Choroid plexus epithelial cell (primary cell): Measurements from ENCODE around the gene ADA.

ENCODE experiments used
- DNase-seq: peaks from one replicate; pipeline ENCODE4 v3.0.0-alpha.2; 2010; ENCODE audit warnings: low read depth
- H3K4me3 ChIP-seq: 2 replicates; pipeline ENCODE4 v1.5.1; 2011; ENCODE audit warnings: low read depth, mild to moderate bottlenecking, control low read depth, low read length, moderate library complexity
- CTCF ChIP-seq: conservative IDR thresholded peaks from 2 replicates; pipeline ENCODE4 v1.5.1; 2011; ENCODE audit warnings: low read depth, mild to moderate bottlenecking, control low read depth, inconsistent platforms, low read length, moderate library complexity

The ADA gene

GRCh38 chr20:44694159-44694558 is 42.7 kb upstream of the ADA start:
- no peak overlapping the region for H3K4me3 ChIP-seq
- no peak for TF ChIP-seq CTCF
- no peak for DNase-seq

GRCh38 chr20:44693627-44694026 is 42.1 kb upstream of the ADA start:
- DNase-seq, result no peak
- H3K4me3 ChIP-seq, result no peak overlapping the region
- TF ChIP-seq CTCF, result no peak

GRCh38 chr20:44692932-44693480 is 41.5 kb upstream of the ADA start:
- no peak overlapping the region for H3K4me3 ChIP-seq
- TF ChIP-seq CTCF, result no peak
- DNase-seq, result peak; percentile 94

- DNase-seq, result no peak
- H3K4me3 ChIP-seq, result no peak overlapping the region
- TF ChIP-seq CTCF, result no peak
These were observed 40.2 kb upstream of the ADA start for GRCh38 chr20:44691424-44692423.

- no peak overlapping the region for H3K4me3 ChIP-seq
- no peak for TF ChIP-seq CTCF
- DNase-seq, result no peak
These were observed 39.4 kb upstream of the ADA start for GRCh38 chr20:44690781-44691423.

- DNase-seq, result no peak
- no peak for TF ChIP-seq CTCF
- no peak overlapping the region for H3K4me3 ChIP-seq
These were observed 38.3 kb upstream of the ADA start for GRCh38 chr20:44689809-44690208.
